ENCODE data around the gene RNF8.

The RNF8 gene

DNA sequence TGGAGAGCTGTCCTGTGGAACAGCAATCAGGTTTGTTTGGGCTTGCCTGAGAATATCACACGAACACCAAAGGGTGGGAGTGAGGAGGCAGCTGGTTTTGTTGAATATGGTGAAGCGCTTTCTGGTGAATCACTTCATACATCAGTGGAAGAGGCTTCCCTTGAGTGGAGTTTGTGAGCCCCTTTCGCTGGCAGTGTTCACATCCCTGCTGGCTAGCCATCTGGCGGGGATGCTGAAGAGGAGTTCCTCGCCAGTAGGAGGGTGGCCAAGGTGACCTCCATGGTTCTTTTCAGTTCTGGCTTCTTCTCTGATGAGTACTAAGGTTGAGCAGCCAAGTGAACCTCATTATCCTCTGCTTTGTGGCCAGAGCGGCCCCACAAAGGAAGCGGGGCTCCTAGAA is 37.7 kb upstream of the RNF8 start:
- Histone ChIP-seq H3K4me3 (replicated peaks; ENCODE audit: insufficient read depth, low read length) (no peak overlapping the region), H3K27ac (replicated peaks) (no peak overlapping the region), H3K27me3 (ENCODE audit: insufficient read depth, poor library complexity, severe bottlenecking) (no peaks in the 10 kb centered on the region)
- TF ChIP-seq, protein P1, sequence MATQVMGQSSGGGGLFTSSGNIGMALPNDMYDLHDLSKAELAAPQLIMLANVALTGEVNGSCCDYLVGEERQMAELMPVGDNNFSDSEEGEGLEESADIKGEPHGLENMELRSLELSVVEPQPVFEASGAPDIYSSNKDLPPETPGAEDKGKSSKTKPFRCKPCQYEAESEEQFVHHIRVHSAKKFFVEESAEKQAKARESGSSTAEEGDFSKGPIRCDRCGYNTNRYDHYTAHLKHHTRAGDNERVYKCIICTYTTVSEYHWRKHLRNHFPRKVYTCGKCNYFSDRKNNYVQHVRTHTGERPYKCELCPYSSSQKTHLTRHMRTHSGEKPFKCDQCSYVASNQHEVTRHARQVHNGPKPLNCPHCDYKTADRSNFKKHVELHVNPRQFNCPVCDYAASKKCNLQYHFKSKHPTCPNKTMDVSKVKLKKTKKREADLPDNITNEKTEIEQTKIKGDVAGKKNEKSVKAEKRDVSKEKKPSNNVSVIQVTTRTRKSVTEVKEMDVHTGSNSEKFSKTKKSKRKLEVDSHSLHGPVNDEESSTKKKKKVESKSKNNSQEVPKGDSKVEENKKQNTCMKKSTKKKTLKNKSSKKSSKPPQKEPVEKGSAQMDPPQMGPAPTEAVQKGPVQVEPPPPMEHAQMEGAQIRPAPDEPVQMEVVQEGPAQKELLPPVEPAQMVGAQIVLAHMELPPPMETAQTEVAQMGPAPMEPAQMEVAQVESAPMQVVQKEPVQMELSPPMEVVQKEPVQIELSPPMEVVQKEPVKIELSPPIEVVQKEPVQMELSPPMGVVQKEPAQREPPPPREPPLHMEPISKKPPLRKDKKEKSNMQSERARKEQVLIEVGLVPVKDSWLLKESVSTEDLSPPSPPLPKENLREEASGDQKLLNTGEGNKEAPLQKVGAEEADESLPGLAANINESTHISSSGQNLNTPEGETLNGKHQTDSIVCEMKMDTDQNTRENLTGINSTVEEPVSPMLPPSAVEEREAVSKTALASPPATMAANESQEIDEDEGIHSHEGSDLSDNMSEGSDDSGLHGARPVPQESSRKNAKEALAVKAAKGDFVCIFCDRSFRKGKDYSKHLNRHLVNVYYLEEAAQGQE (IDR thresholded peaks at IDR 0.05; ENCODE audit: insufficient replicate concordance, low read depth) = no peak
- TF ChIP-seq SPI1 (IDR thresholded peaks at IDR 0.05; ENCODE audit: borderline replicate concordance, low read depth) (no peak), GABPA (IDR thresholded peaks at IDR 0.05; ENCODE audit: low read depth) (no peak), POLR2AphosphoS5 (IDR thresholded peaks at IDR 0.05; ENCODE audit: low read depth) (no peak)
- TF ChIP-seq, protein P2, sequence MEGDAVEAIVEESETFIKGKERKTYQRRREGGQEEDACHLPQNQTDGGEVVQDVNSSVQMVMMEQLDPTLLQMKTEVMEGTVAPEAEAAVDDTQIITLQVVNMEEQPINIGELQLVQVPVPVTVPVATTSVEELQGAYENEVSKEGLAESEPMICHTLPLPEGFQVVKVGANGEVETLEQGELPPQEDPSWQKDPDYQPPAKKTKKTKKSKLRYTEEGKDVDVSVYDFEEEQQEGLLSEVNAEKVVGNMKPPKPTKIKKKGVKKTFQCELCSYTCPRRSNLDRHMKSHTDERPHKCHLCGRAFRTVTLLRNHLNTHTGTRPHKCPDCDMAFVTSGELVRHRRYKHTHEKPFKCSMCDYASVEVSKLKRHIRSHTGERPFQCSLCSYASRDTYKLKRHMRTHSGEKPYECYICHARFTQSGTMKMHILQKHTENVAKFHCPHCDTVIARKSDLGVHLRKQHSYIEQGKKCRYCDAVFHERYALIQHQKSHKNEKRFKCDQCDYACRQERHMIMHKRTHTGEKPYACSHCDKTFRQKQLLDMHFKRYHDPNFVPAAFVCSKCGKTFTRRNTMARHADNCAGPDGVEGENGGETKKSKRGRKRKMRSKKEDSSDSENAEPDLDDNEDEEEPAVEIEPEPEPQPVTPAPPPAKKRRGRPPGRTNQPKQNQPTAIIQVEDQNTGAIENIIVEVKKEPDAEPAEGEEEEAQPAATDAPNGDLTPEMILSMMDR (IDR thresholded peaks at IDR 0.05; ENCODE audit: insufficient read depth, low read length) = no peak
- no peak for DNase-seq (ENCODE audit: low read depth in 1 of 2, low spot score in 1 of 2)

GRCh38 chr6:37317312-37318038 is 36.3 kb upstream of the RNF8 start:
- DNase-seq (ENCODE audit: low read depth in 1 of 2, low spot score in 1 of 2) = no peak
- no peaks in the 10 kb centered on the region for H3K27me3 ChIP-seq (ENCODE audit: insufficient read depth, poor library complexity, severe bottlenecking)
- H3K27ac ChIP-seq (replicated peaks) = no peak overlapping the region
- no peak overlapping the region for H3K4me3 ChIP-seq (replicated peaks; ENCODE audit: insufficient read depth, low read length)
- TF ChIP-seq POLR2AphosphoS5 (IDR thresholded peaks at IDR 0.05; ENCODE audit: low read depth) (no peak), SPI1 (IDR thresholded peaks at IDR 0.05; ENCODE audit: borderline replicate concordance, low read depth) (no peak), GABPA (IDR thresholded peaks at IDR 0.05; ENCODE audit: low read depth) (no peak)
- TF ChIP-seq, protein P2 (IDR thresholded peaks at IDR 0.05; ENCODE audit: insufficient read depth, low read length) = no peak
- TF ChIP-seq, protein P1 (IDR thresholded peaks at IDR 0.05; ENCODE audit: insufficient replicate concordance, low read depth) = no peak

- DNase-seq (ENCODE audit: low read depth in 1 of 2, low spot score in 1 of 2) = no peak
- TF ChIP-seq POLR2AphosphoS5 (IDR thresholded peaks at IDR 0.05; ENCODE audit: low read depth) (no peak), SPI1 (IDR thresholded peaks at IDR 0.05; ENCODE audit: borderline replicate concordance, low read depth) (no peak), GABPA (IDR thresholded peaks at IDR 0.05; ENCODE audit: low read depth) (no peak)
- TF ChIP-seq, protein P2 (IDR thresholded peaks at IDR 0.05; ENCODE audit: insufficient read depth, low read length) = no peak
- TF ChIP-seq, protein P1 (IDR thresholded peaks at IDR 0.05; ENCODE audit: insufficient replicate concordance, low read depth) = no peak
- no peak overlapping the region for H3K27ac ChIP-seq (replicated peaks)
- H3K4me3 ChIP-seq (replicated peaks; ENCODE audit: insufficient read depth, low read length) = no peak overlapping the region
- H3K27me3 ChIP-seq (ENCODE audit: insufficient read depth, poor library complexity, severe bottlenecking) = no peaks in the 10 kb centered on the region
Observed at GRCh38 chr6:37319156-37319555, 34.6 kb upstream of the RNF8 start.
